Bronchial epithelial cell (primary cell): ENCODE data around the gene NDE1. TPM values are rescaled to one million over a fixed set of nuclear protein-coding genes. Genes with fewer than 3 reads are reported as not detected.

Experiments used
- DNase-seq: peaks from one replicate; pipeline ENCODE4 v3.0.0-alpha.2; 2010; ENCODE audit warnings: low read depth
- FAIRE-seq: peaks from 2 replicates; lab custom pipeline; 2011; peaks lifted over from hg19 to GRCh38; lab: Jason Lieb, UNC
- H3K27me3 ChIP-seq: 2 replicates; pipeline ENCODE4 v1.5.1; 2011; ENCODE audit warnings: low read length; ENCODE audit not compliant: control insufficient read depth, insufficient read depth
- H3K36me3 ChIP-seq: 2 replicates; pipeline ENCODE4 v1.5.1; 2011; ENCODE audit warnings: low read length; ENCODE audit not compliant: control insufficient read depth, insufficient read depth
- H3K4me3 ChIP-seq: 2 replicates; pipeline ENCODE4 v1.5.1; 2011; ENCODE audit warnings: mild to moderate bottlenecking, low read depth, low read length, control low read depth
- CTCF ChIP-seq: IDR thresholded peaks from 2 replicates; pipeline ENCODE4 v1.5.1; 2011; ENCODE audit warnings: mild to moderate bottlenecking, moderate library complexity, low read length, control low read depth, inconsistent platforms; ENCODE audit not compliant: insufficient read depth, severe bottlenecking
- total RNA-seq: library from RNA; depleted of rRNA; stranded (reverse); fragments of >200 nt; gene quantifications from 2 replicates; pipeline ENCODE4 v1.2.1, GENCODE V29; 2014

The NDE1 gene
- total RNA-seq, 1 donor from 2014 or later: 74.2 TPM

GRCh38 chr16:15742716-15743115 lies 92.7 kb downstream of the NDE1 start:
- TF ChIP-seq CTCF: no peak
- Histone ChIP-seq H3K36me3 (no peaks in the 10 kb centered on the region), H3K4me3 (no peak overlapping the region), H3K27me3 (no peaks in the 10 kb centered on the region)
- FAIRE-seq (no peak), DNase-seq (no peak)

GRCh38 chr16:15743657-15744056 lies 93.6 kb downstream of the NDE1 start:
- H3K4me3 ChIP-seq: no peak overlapping the region
- FAIRE-seq: no peak
- no peaks in the 10 kb centered on the region for H3K27me3 ChIP-seq
- no peak for DNase-seq
- TF ChIP-seq CTCF: no peak
- no peaks in the 10 kb centered on the region for H3K36me3 ChIP-seq

- no peaks in the 10 kb centered on the region for H3K27me3 ChIP-seq
- DNase-seq: no peak
- no peak for TF ChIP-seq CTCF
- no peak overlapping the region for H3K4me3 ChIP-seq
- no peaks in the 10 kb centered on the region for H3K36me3 ChIP-seq
- FAIRE-seq: peak; percentile 72
These were observed 96.3 kb downstream of the NDE1 start for GRCh38 chr16:15746332-15746731.

GRCh38 chr16:15747937-15748336 lies 97.9 kb downstream of the NDE1 start:
- no peak for TF ChIP-seq CTCF
- DNase-seq (no peak), FAIRE-seq (no peak)

GRCh38 chr16:15748654-15749053 lies 98.6 kb downstream of the NDE1 start:
- FAIRE-seq: no peak
- H3K4me3 ChIP-seq: no peak overlapping the region

More at GRCh38 chr16:15747937-15748336, 97.9 kb downstream of the NDE1 start:
- no peaks in the 10 kb centered on the region for H3K27me3 ChIP-seq
- no peak overlapping the region for H3K4me3 ChIP-seq
- H3K36me3 ChIP-seq: no peaks in the 10 kb centered on the region

More at GRCh38 chr16:15748654-15749053, 98.6 kb downstream of the NDE1 start:
- DNase-seq: no peak
- H3K36me3 ChIP-seq: no peaks in the 10 kb centered on the region
- no peaks in the 10 kb centered on the region for H3K27me3 ChIP-seq
- no peak for TF ChIP-seq CTCF
